T-helper 2 cell treated with Interferon-gamma antibody and Interleukin-4, amounts not matched to agents 5 μg/mL and 100 μg/mL, for 36 hours (primary cell): ENCODE results near the gene TMEM192.
"Not testable (repeated sequence)": the region's sequence is repeated elsewhere in the genome, so short reads cannot be mapped to it uniquely, and the experiment has no call there.

Experiments
- DNase-seq: peaks from one replicate; pipeline ENCODE4 v3.0.0; 2021; ENCODE audit warnings: low spot score
- H3K27ac Mint-ChIP-seq: one replicate; pipeline ENCODE4 v1.8.0; 2021; ENCODE audit warnings: mild to moderate bottlenecking, mixed read lengths
- H3K27me3 Mint-ChIP-seq: one replicate; pipeline ENCODE4 v1.8.0; 2021; ENCODE audit warnings: low read depth, mixed read lengths
- H3K36me3 Mint-ChIP-seq: one replicate; pipeline ENCODE4 v1.8.0; 2021; ENCODE audit warnings: low read depth, mixed read lengths
- H3K4me1 Mint-ChIP-seq: one replicate; pipeline ENCODE4 v1.8.0; 2021; ENCODE audit warnings: low read depth, mixed read lengths
- H3K4me3 Mint-ChIP-seq: one replicate; pipeline ENCODE4 v1.8.0; 2022; ENCODE audit warnings: mild to moderate bottlenecking, moderate library complexity, mixed read lengths
- H3K9me3 Mint-ChIP-seq: one replicate; pipeline ENCODE4 v1.8.0; 2021; ENCODE audit warnings: mixed read lengths

The TMEM192 gene

DNA sequence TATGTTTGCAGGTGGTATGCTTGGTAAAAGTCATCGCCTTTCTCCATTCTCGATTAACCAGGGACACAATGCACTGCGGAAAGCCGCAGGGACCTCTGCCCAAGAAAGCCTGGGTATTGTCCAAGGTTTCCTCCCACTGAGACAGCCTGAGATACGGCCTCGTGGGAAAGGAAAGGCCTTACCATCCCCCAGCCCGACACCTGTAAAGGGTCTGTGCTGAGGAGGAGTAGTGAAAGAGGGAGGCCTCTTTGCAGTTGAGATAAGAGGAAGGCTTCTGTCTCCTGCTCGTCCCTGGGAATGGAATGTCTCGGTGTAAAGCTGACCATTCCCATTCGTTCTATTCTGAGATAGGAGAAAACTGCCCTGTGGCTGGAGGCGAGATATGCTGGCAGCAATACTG lies 39.3 kb downstream of the TMEM192 start:
- DNase-seq, H3K9me3 Mint-ChIP-seq, H3K4me3 Mint-ChIP-seq, H3K27ac Mint-ChIP-seq, H3K36me3 Mint-ChIP-seq, H3K27me3 Mint-ChIP-seq, H3K4me1 Mint-ChIP-seq: not testable (repeated sequence)

DNA sequence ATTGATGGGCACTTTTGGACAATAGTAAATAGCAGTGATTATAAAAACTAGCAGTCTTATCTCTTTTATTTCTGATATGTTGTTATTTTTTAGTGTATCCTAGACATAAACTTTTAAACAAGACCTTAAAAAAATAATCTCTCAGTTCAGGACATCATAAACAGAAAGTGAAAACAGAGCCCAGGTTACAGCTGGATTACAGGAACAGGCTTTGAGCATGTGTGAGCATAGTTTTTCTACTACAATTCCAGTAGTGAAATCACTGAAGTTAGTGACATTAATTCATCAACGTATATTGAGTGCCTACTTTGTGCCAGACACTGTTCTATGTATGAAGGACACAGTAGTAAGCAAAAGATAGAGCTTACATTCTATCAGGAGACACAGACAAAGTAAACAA lies 42.1 kb downstream of the TMEM192 start:
- H3K4me1 Mint-ChIP-seq = no peaks in the 10 kb centered on the region
- H3K36me3 Mint-ChIP-seq = no peaks in the 10 kb centered on the region
- no peak overlapping the region for H3K4me3 Mint-ChIP-seq
- H3K9me3 Mint-ChIP-seq = no peaks in the 10 kb centered on the region
- DNase-seq = no peak
- H3K27ac Mint-ChIP-seq = no peak overlapping the region
- no peaks in the 10 kb centered on the region for H3K27me3 Mint-ChIP-seq

GRCh38 chr4:165060938-165061337 lies 51.7 kb downstream of the TMEM192 start:
- no peaks in the 10 kb centered on the region for H3K27me3 Mint-ChIP-seq
- H3K9me3 Mint-ChIP-seq = no peaks in the 10 kb centered on the region
- no peak for DNase-seq
- no peaks in the 10 kb centered on the region for H3K36me3 Mint-ChIP-seq
- no peak overlapping the region for H3K4me3 Mint-ChIP-seq
- no peaks in the 10 kb centered on the region for H3K4me1 Mint-ChIP-seq
- no peak overlapping the region for H3K27ac Mint-ChIP-seq

GRCh38 chr4:165059386-165059785 lies 53.3 kb downstream of the TMEM192 start:
- no peak for DNase-seq
- Mint-ChIP-seq H3K27ac (no peak overlapping the region), H3K36me3 (no peaks in the 10 kb centered on the region), H3K4me1 (no peaks in the 10 kb centered on the region), H3K9me3 (no peaks in the 10 kb centered on the region), H3K4me3 (no peak overlapping the region), H3K27me3 (no peaks in the 10 kb centered on the region)

DNA sequence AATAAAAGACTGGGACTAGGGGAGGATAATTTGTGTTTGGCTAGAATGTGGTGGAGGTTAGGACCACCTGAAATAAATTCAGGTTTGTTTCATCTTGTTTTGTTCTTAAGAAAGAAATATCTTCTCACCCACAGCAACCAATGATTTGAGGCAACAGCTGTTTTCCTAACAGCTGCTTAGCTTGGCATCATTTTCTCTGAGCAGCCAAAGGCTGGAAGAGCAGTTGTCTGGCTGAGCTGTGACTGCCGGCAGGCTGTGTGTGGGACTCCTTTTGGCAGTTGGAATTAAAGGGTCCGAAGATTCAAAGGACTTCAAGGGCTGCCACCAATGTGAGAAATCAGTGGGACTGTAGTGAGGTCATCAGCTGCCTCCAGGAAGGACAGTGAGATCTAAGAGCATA lies 54.0 kb downstream of the TMEM192 start:
- Mint-ChIP-seq H3K27me3 (no peaks in the 10 kb centered on the region), H3K27ac (no peak overlapping the region), H3K4me3 (no peak overlapping the region), H3K9me3 (no peaks in the 10 kb centered on the region), H3K4me1 (no peaks in the 10 kb centered on the region), H3K36me3 (no peaks in the 10 kb centered on the region)
- no peak for DNase-seq

- DNase-seq = no peak
- Mint-ChIP-seq H3K9me3 (no peaks in the 10 kb centered on the region), H3K27me3 (no peaks in the 10 kb centered on the region), H3K4me3 (no peak overlapping the region), H3K36me3 (no peaks in the 10 kb centered on the region), H3K27ac (no peak overlapping the region), H3K4me1 (no peaks in the 10 kb centered on the region)
Observed at GRCh38 chr4:165055601-165056000, 57.1 kb downstream of the TMEM192 start.

DNA sequence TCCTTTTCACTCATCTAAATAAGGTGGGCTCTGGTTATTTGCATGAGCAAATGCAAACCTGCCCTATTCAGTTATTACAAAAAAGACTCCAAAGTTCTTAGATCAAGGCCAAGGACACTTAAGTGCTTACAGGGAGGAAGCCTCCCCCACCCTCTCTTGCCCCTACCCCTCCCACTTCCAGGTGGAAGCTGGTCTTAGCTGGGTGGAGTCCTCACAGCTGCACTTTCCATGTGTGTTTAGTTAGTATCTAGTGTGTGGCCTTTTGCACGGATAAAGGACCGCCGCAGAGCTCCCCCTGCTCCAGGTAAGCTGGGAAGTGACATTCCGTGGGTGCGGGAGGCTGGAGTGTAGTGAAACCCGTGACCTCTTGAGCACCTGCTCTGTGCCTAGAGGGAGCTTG lies 59.0 kb downstream of the TMEM192 start, which contains the start of gene TRIM75:
TSS of gene TRIM75 (plus strand) at position 222 of the 400 bp plus-strand sequence. CDS start 5,282 bp downstream, outside the sequence.
- no peak for DNase-seq
- Mint-ChIP-seq H3K4me3 (no peak within 1 kb of the TSS), H3K27ac (no peak within 1 kb of the TSS), H3K36me3 (no peaks in the 10 kb centered on the region), H3K4me1 (no peaks in the 10 kb centered on the region), H3K27me3 (no peaks in the 10 kb centered on the region), H3K9me3 (no peaks in the 10 kb centered on the region)

GRCh38 chr4:165052627-165053026 lies 60.0 kb downstream of the TMEM192 start:
- Mint-ChIP-seq H3K4me3 (no peak overlapping the region), H3K4me1 (no peaks in the 10 kb centered on the region), H3K36me3 (no peaks in the 10 kb centered on the region), H3K27me3 (no peaks in the 10 kb centered on the region), H3K27ac (no peak overlapping the region), H3K9me3 (no peaks in the 10 kb centered on the region)
- no peak for DNase-seq

- Mint-ChIP-seq H3K9me3 (no peaks in the 10 kb centered on the region), H3K27ac (no peak overlapping the region), H3K4me1 (no peaks in the 10 kb centered on the region), H3K4me3 (no peak overlapping the region), H3K36me3 (no peaks in the 10 kb centered on the region), H3K27me3 (no peaks in the 10 kb centered on the region)
- no peak for DNase-seq
Observed at GRCh38 chr4:165048170-165048569, 64.5 kb downstream of the TMEM192 start.

DNA sequence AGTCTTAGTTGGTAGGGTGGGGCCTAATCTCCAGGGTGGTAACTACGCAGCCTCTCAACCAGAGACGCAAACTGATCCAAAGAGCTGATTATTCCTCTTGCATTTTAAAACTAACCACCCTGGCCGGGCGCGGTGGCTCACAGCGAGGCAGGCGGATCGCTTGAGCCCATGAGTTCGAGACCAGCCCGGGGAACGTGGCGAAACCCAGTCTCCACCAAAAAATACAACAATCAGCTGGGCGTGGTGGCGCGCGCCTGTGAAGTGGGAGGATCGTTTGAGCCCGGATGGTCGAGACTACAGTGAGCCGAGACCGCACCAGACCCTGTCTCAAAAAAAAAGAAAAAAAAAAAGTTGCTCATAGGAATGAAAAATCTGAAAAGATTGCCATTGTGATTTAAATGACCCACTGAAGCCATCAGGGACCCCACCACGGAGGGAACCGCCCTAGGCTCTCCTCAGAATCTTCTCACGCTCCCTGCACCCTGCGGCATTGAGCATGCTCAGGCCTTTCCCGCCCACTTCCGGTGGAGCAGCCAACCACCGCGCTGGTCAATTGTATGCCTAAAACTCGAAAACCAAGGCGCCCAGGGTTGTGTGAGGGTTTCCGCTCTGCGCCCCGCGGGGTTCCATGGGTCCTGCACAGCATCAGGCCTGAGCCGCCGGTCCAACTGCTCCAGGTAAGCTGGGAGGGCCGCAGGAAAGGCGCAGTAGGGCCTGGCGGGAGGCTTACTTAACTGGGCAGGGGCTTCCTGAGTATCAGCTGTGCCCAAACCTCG lies 81.0 kb downstream of the TMEM192 start, which contains the start of gene TRIM60:
TSS of gene TRIM60 (plus strand) at position 564 of the 776 bp plus-strand sequence. CDS start 8,074 bp downstream, outside the sequence.
- no peaks in the 10 kb centered on the region for H3K4me1 Mint-ChIP-seq
- H3K4me3 Mint-ChIP-seq = no peak within 1 kb of the TSS
- no peak within 1 kb of the TSS for H3K27ac Mint-ChIP-seq
- no peaks in the 10 kb centered on the region for H3K9me3 Mint-ChIP-seq
- DNase-seq = no peak
- no peaks in the 10 kb centered on the region for H3K36me3 Mint-ChIP-seq
- H3K27me3 Mint-ChIP-seq = no peaks in the 10 kb centered on the region

- Mint-ChIP-seq H3K27ac (no peak overlapping the region), H3K9me3 (no peaks in the 10 kb centered on the region), H3K4me3 (no peak overlapping the region), H3K4me1 (no peaks in the 10 kb centered on the region), H3K27me3 (no peaks in the 10 kb centered on the region), H3K36me3 (no peaks in the 10 kb centered on the region)
- no peak for DNase-seq
Observed at GRCh38 chr4:165027762-165028402, 84.8 kb downstream of the TMEM192 start.

DNA sequence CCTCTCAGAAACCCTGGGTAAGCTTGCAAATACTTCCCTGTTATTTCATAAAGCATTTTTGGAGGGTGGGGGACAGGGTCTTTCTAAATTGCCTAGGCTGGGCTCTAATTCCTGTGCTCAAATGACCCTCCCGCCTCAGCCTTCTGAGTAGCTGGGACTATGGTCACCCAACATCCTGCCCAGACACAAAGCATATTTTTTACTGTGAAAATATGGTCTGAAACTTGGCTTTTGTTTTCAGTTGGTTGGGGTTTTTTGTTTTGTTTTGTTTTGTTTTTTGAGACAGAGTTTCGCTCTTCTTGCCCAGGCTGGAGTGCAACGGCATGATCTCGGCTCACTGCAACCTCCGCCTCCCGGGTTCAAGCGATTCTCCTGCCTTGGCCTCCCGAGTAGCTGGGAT lies 86.9 kb downstream of the TMEM192 start:
- not testable (repeated sequence) for H3K27ac Mint-ChIP-seq, H3K27me3 Mint-ChIP-seq

More for the DNA sequence above, 86.9 kb downstream of the TMEM192 start:
- DNase-seq, H3K36me3 Mint-ChIP-seq, H3K4me3 Mint-ChIP-seq, H3K4me1 Mint-ChIP-seq, H3K9me3 Mint-ChIP-seq: not testable (repeated sequence)
